Measurements from ENCODE around the gene AK5.

DNA sequence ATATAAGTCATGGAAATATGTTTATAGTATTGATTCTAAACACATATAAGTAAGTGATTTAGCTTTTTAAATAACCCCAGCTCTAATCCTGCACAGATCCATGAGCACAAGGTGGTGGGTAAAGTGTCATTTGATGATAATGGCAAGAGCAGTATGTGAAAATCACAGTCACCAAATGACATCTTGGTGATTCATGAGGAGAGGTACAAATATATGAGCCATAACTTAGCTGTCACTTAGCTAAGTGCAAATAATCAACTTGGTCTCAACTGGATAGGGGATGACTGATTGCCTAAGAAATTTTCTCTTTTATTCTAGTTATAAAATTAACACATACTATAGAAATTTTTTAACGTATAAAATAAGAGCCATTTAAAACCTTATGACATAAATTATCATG, 202.5 kb downstream of the AK5 start:
- TF ChIP-seq, protein P1, sequence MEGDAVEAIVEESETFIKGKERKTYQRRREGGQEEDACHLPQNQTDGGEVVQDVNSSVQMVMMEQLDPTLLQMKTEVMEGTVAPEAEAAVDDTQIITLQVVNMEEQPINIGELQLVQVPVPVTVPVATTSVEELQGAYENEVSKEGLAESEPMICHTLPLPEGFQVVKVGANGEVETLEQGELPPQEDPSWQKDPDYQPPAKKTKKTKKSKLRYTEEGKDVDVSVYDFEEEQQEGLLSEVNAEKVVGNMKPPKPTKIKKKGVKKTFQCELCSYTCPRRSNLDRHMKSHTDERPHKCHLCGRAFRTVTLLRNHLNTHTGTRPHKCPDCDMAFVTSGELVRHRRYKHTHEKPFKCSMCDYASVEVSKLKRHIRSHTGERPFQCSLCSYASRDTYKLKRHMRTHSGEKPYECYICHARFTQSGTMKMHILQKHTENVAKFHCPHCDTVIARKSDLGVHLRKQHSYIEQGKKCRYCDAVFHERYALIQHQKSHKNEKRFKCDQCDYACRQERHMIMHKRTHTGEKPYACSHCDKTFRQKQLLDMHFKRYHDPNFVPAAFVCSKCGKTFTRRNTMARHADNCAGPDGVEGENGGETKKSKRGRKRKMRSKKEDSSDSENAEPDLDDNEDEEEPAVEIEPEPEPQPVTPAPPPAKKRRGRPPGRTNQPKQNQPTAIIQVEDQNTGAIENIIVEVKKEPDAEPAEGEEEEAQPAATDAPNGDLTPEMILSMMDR (optimal IDR thresholded peaks at IDR 0.05 in 1 of 3, IDR thresholded peaks at IDR 0.05 in 1 of 3, conservative IDR thresholded peaks at IDR 0.05 in 1 of 3; ENCODE audit: extremely low read depth in 1 of 3, insufficient read depth in 2 of 3, low read length in 3 of 3) = no peak
- TF ChIP-seq EZH2 (IDR thresholded peaks at IDR 0.05; ENCODE audit: low read length) = no peak
